ENCODE data around the gene ATXN3. TPM values are rescaled to one million over a fixed set of nuclear protein-coding genes. Genes with fewer than 3 reads are reported as not detected.

The ATXN3 gene
- total RNA-seq, 1 donor: 24.6 TPM

- Histone ChIP-seq H3K27me3 (ENCODE audit: insufficient read depth, low read length) (no peaks in the 10 kb centered on the region), H3K4me3 (ENCODE audit: insufficient read depth, low read length) (peak overlapping the region; percentile 99), H3K4me1 (ENCODE audit: insufficient read depth, low read length) (no peaks in the 10 kb centered on the region), H3K27ac (ENCODE audit: low read depth, low read length) (peak overlapping the region; percentile 97), H3K9me3 (ENCODE audit: low read depth, low read length) (no peaks in the 10 kb centered on the region), H3K36me3 (ENCODE audit: insufficient read depth, low read length) (peaks cover 29% of the 10 kb centered on the region), H2AFZ (ENCODE audit: low read length) (peak overlapping the region; percentile 95), H4K20me1 (ENCODE audit: insufficient read depth, low read length) (no peaks in the 10 kb centered on the region), H3K79me2 (ENCODE audit: insufficient read depth, low read length) (peaks cover 66% of the 10 kb centered on the region), H3K4me2 (ENCODE audit: insufficient read depth, low read length) (peak overlapping the region; percentile 97)
- DNase-seq (ENCODE audit: insufficient read length, low spot score, missing footprints): no peak
- no peak for TF ChIP-seq CTCF (IDR thresholded peaks at IDR 0.05; ENCODE audit: extremely low read depth, low read depth, low read length)
Measured at GRCh38 chr14:92122761-92123160, 16.4 kb upstream of the ATXN3 start.

GRCh38 chr14:92122351-92122677, 15.9 kb upstream of the ATXN3 start:
- peaks cover 30% of the 10 kb centered on the region for H3K36me3 ChIP-seq (ENCODE audit: insufficient read depth, low read length)
- H3K4me1 ChIP-seq (ENCODE audit: insufficient read depth, low read length): no peaks in the 10 kb centered on the region
- peak overlapping the region; percentile 97 for H3K27ac ChIP-seq (ENCODE audit: low read depth, low read length)
- no peaks in the 10 kb centered on the region for H4K20me1 ChIP-seq (ENCODE audit: insufficient read depth, low read length)
- H3K79me2 ChIP-seq (ENCODE audit: insufficient read depth, low read length): peaks cover 64% of the 10 kb centered on the region
- H3K27me3 ChIP-seq (ENCODE audit: insufficient read depth, low read length): no peaks in the 10 kb centered on the region
- no peaks in the 10 kb centered on the region for H3K9me3 ChIP-seq (ENCODE audit: low read depth, low read length)
- TF ChIP-seq CTCF (IDR thresholded peaks at IDR 0.05; ENCODE audit: extremely low read depth, low read depth, low read length): no peak
- peak overlapping the region; percentile 99 for H3K4me3 ChIP-seq (ENCODE audit: insufficient read depth, low read length)
- peak overlapping the region; percentile 97 for H3K4me2 ChIP-seq (ENCODE audit: insufficient read depth, low read length)
- H2AFZ ChIP-seq (ENCODE audit: low read length): peak overlapping the region; percentile 95
- DNase-seq (ENCODE audit: insufficient read length, low spot score, missing footprints): peak; percentile 37

- no peaks in the 10 kb centered on the region for H3K9me3 ChIP-seq (ENCODE audit: low read depth, low read length)
- TF ChIP-seq CTCF (IDR thresholded peaks at IDR 0.05; ENCODE audit: extremely low read depth, low read depth, low read length): no peak
- peaks cover 32% of the 10 kb centered on the region for H3K36me3 ChIP-seq (ENCODE audit: insufficient read depth, low read length)
- H3K27me3 ChIP-seq (ENCODE audit: insufficient read depth, low read length): no peaks in the 10 kb centered on the region
- peak within 1 kb of the TSS; percentile 95 for H2AFZ ChIP-seq (ENCODE audit: low read length)
- H4K20me1 ChIP-seq (ENCODE audit: insufficient read depth, low read length): no peaks in the 10 kb centered on the region
- peak within 1 kb of the TSS; percentile 97 for H3K27ac ChIP-seq (ENCODE audit: low read depth, low read length)
- H3K79me2 ChIP-seq (ENCODE audit: insufficient read depth, low read length): peaks cover 62% of the 10 kb centered on the region
- peak; percentile 96 for DNase-seq (ENCODE audit: insufficient read length, low spot score, missing footprints)
- H3K4me1 ChIP-seq (ENCODE audit: insufficient read depth, low read length): no peaks in the 10 kb centered on the region
- peak within 1 kb of the TSS; percentile 99 for H3K4me3 ChIP-seq (ENCODE audit: insufficient read depth, low read length)
- peak within 1 kb of the TSS; percentile 97 for H3K4me2 ChIP-seq (ENCODE audit: insufficient read depth, low read length)
Measured at GRCh38 chr14:92121670-92122350, 15.4 kb upstream of the ATXN3 start, which contains the start of the genes CPSF2 and NDUFB1. Gene CPSF2, plus strand, starts transcription at chr14:92121969. Its CDS starts 9,016 bp downstream, at chr14:92130985. Gene NDUFB1, minus strand, starts transcription at chr14:92121706. Its CDS starts 4,069 bp downstream, at chr14:92117637.

GRCh38 chr14:92121207-92121669, 14.9 kb upstream of the ATXN3 start:
- H3K4me2 ChIP-seq (ENCODE audit: insufficient read depth, low read length): peak overlapping the region; percentile 97
- TF ChIP-seq CTCF (IDR thresholded peaks at IDR 0.05; ENCODE audit: extremely low read depth, low read depth, low read length): no peak
- DNase-seq (ENCODE audit: insufficient read length, low spot score, missing footprints): peak; percentile 86
- no peaks in the 10 kb centered on the region for H3K27me3 ChIP-seq (ENCODE audit: insufficient read depth, low read length)
- H4K20me1 ChIP-seq (ENCODE audit: insufficient read depth, low read length): no peaks in the 10 kb centered on the region
- peaks cover 30% of the 10 kb centered on the region for H3K36me3 ChIP-seq (ENCODE audit: insufficient read depth, low read length)
- H3K9me3 ChIP-seq (ENCODE audit: low read depth, low read length): no peaks in the 10 kb centered on the region
- H3K27ac ChIP-seq (ENCODE audit: low read depth, low read length): peak overlapping the region; percentile 97
- H3K4me3 ChIP-seq (ENCODE audit: insufficient read depth, low read length): peak overlapping the region; percentile 99
- no peaks in the 10 kb centered on the region for H3K4me1 ChIP-seq (ENCODE audit: insufficient read depth, low read length)
- H2AFZ ChIP-seq (ENCODE audit: low read length): peak overlapping the region; percentile 95
- peaks cover 61% of the 10 kb centered on the region for H3K79me2 ChIP-seq (ENCODE audit: insufficient read depth, low read length)

Data from osteoblast (primary cell).